Esophagus muscularis mucosa (tissue), 4 donors: ENCODE measurements around the gene VPS26C. TPM values are rescaled to one million over a fixed set of nuclear protein-coding genes. Genes with fewer than 3 reads are reported as not detected.

Source experiments
- DNase-seq: peaks from one replicate; pipeline ENCODE4 v3.0.0-alpha.2; 2017; ENCODE audit errors: extremely low spot score
- H3K27ac ChIP-seq, 4 donors: fragments of 200-600 bp; sonication (generic); replicated peaks in 1 of 4; 1 replicate in 3 of 4; 2 replicates in 1 of 4; pipeline ENCODE4 v1.5.1; 2016 to 2019; ENCODE audit warnings: mild to moderate bottlenecking in 1 of 4
- H3K27me3 ChIP-seq, 4 donors: fragments of 200-600 bp; sonication (generic); one replicate each; pipeline versions ENCODE4 v1.5.1 to v1.6.0; 2016 to 2019
- H3K36me3 ChIP-seq, 4 donors: fragments of 200-600 bp; sonication (generic); one replicate each; pipeline ENCODE4 v1.5.1; 2016 to 2019
- H3K4me1 ChIP-seq, 4 donors: fragments of 200-600 bp; sonication (generic); one replicate each; pipeline ENCODE4 v1.5.1; 2016 to 2019
- H3K4me3 ChIP-seq, 4 donors: fragments of 200-600 bp; sonication (generic); 1 replicate in 2 of 4; 2 replicates in 2 of 4; pipeline ENCODE4 v1.5.1; 2016 to 2019; ENCODE audit warnings: mild to moderate bottlenecking in 4 of 4, moderate library complexity in 1 of 4
- H3K9me3 ChIP-seq, 4 donors: fragments of 200-600 bp; sonication (generic); 1 replicate in 3 of 4; 2 replicates in 1 of 4; pipeline ENCODE4 v1.5.1; 2016 to 2019
- EP300 ChIP-seq: sonication (generic); formaldehyde crosslinking; IDR thresholded peaks from one replicate; pipeline ENCODE4 v1.6.1; 2017; ENCODE audit warnings: antibody characterized with exemption
- POLR2A ChIP-seq: fragments of 450-650 bp; IDR thresholded peaks from one replicate; pipeline ENCODE4 v1.6.1; 2017; ENCODE audit warnings: antibody characterized with exemption, moderate library complexity, mild to moderate bottlenecking, low read depth
- POLR2AphosphoS5 ChIP-seq, 2 donors: sonication (generic); formaldehyde crosslinking; IDR thresholded peaks; one replicate each; pipeline ENCODE4 v1.6.1; 2017; ENCODE audit warnings: antibody characterized with exemption in 2 of 2
- WGBS: methylation state at CpG from one replicate; pipeline ENCODE4 v1.1.5; 2018; 5-methylcytosine and 5-hydroxymethylcytosine counted together
- intact Hi-C: fragments of 100-400 bp; cut with DNase I; formaldehyde crosslinking; loops from one replicate; pipeline ENCODE4 v1.15.1; 2023
- total RNA-seq, 4 donors: library from RNA; depleted of rRNA; stranded (reverse); fragments of >200 nt; gene quantifications; one replicate each; pipeline versions ENCODE4 v1.1.0 to v1.2.1, GENCODE V29; 2016
- TF ChIP-seq, protein P1 (sequence below), 3 experiments: fragments of 200-600 bp in 2 of 3; fragments of 450-650 bp in 1 of 3; sonication (generic) in 2 of 3; IDR thresholded peaks; one replicate each; pipeline ENCODE4 v1.5.1; 2017 to 2019; ENCODE audit warnings: antibody characterized with exemption in 3 of 3, mild to moderate bottlenecking in 2 of 3, moderate library complexity in 1 of 3

VPS26C gene
- total RNA-seq, 4 donors from 2014 or later: 56.5 to 71.3 (median 59.7) TPM

DNA sequence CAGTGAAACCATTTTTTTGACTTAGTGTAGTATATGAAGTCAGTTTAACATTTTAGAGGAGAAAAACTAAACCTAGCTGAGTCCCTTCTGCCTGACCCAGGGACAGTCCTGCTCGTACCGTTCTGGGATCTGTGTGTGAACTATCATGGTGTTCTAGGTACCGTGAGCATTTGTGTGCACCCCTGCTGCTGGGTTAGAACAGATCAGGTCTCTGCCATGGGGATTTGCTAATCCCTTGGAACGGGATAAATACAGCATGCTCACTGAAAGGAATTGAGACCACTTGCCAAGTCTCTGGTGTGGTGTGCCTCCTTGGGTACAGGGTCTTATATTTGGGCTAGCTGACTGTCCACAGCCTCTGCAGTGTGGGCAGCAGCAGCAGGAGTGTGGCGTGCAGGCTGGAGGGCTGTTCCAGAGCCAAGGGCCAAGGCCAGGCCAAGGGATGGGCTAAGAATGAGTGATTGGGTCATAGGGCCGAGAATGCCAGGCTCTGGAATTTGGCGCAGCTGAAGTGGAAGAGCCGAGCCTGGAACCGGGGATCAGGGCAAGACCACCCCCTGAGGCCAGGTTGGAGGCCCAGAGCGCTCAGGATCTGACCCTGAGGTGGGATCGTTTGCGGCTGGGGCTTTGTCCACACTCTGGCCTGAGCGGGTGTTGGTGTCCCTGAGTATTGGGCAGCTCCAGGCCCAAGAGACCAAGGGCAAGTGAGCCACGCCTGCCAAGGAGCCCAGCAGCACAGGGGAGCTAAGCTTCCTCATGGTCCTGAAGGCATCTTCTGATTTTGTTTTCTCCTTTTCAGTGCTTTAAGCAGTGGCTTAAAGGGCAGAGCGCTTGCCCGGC, 66.3 kb downstream of the VPS26C start:
- WGBS: 94% methylated on average over 9 of the region's 16 CpGs
- Histone ChIP-seq H3K27ac (no peak overlapping the region), H3K4me1 (no peaks in the 10 kb centered on the region), H3K4me3 (no peak overlapping the region), H3K27me3 (no peaks in the 10 kb centered on the region), H3K9me3 (no peaks in the 10 kb centered on the region), H3K36me3 (peaks cover 21 to 74% (median 58%) of the 10 kb centered on the region in 4 donors)
- intact Hi-C loops: no loop called here
- TF ChIP-seq EP300 (no peak), POLR2A (no peak), POLR2AphosphoS5 (IDR thresholded peaks at IDR 0.05) (no peak)
- TF ChIP-seq, protein P1, sequence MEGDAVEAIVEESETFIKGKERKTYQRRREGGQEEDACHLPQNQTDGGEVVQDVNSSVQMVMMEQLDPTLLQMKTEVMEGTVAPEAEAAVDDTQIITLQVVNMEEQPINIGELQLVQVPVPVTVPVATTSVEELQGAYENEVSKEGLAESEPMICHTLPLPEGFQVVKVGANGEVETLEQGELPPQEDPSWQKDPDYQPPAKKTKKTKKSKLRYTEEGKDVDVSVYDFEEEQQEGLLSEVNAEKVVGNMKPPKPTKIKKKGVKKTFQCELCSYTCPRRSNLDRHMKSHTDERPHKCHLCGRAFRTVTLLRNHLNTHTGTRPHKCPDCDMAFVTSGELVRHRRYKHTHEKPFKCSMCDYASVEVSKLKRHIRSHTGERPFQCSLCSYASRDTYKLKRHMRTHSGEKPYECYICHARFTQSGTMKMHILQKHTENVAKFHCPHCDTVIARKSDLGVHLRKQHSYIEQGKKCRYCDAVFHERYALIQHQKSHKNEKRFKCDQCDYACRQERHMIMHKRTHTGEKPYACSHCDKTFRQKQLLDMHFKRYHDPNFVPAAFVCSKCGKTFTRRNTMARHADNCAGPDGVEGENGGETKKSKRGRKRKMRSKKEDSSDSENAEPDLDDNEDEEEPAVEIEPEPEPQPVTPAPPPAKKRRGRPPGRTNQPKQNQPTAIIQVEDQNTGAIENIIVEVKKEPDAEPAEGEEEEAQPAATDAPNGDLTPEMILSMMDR (IDR thresholded peaks at IDR 0.05): no peak
- peak; percentile 37 for DNase-seq

DNA sequence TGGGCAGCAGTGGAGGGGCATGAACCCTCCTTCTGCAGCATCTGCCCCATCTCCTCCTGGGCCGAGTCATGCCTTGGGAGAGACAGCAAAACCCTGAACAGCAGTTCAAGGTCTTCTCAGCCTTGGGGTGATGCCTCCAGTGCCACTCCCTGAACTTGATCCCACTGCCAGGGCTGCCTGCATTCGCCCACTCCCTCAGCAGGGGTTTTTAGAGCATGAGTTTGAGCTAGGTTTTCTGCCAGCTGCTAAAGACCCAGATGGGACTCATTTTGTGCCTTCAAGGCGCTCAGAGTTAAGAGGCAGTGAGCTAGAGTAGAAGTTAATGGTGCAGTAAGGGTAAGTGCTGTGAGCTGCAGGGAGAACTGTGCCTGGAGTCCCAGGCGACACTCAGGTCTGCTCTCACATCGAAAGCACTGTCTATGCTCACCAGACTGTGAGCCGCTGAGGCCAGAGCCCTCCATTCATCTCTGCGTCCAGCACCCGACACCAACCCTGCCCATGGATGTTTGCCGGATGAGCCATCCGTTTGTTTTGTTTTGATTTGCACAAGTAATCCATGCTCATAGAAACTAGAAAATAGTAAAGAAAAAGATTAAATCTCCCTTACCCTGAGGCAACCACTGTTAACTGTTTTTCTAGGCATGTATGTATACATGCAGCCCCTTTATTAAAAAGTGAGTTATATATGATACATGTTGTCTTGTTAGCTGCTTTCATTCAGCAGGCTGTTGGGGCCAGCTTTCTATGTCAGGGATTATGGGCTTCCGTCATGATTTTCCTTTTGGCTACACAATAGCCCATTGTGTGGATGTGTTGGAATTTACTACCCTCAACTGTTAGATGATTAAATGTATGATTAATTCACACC, 67.8 kb downstream of the VPS26C start:
- intact Hi-C loops: no loop called here
- DNase-seq: no peak
- H3K36me3 ChIP-seq: peaks cover 21 to 90% (median 64%) of the 10 kb centered on the region in 4 donors
- no peak overlapping the region for H3K27ac ChIP-seq
- no peaks in the 10 kb centered on the region for H3K27me3 ChIP-seq
- TF ChIP-seq POLR2AphosphoS5 (IDR thresholded peaks at IDR 0.05): no peak
- TF ChIP-seq, protein P1 (IDR thresholded peaks at IDR 0.05): no peak
- H3K4me1 ChIP-seq: no peaks in the 10 kb centered on the region
- H3K4me3 ChIP-seq: no peak overlapping the region
- H3K9me3 ChIP-seq: no peaks in the 10 kb centered on the region
- WGBS: 79% methylated on average over 11 of the region's 11 CpGs

DNA sequence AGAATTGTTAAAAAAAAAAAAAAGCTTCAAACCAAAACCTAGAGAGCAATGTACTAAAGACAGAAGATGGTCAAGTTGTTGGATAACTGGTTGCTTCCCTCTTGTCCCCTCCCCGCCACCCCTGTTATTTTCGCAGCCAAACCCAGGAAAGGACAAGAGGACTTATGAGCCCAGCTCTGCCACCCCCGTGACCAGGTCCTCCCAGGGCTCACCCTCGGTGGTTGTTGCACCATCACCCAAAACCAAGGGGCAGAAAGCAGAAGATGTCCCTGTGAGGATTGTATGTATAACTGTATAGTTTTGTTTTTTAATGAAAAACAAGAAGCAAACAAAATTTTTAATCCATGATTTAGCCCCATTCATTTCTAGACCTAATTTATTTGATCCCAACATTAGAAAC, 69.4 kb downstream of the VPS26C start:
- intact Hi-C loops: no loop called here
- Histone ChIP-seq H3K27ac (no peak overlapping the region), H3K9me3 (no peaks in the 10 kb centered on the region), H3K36me3 (peaks cover 21 to 100% (median 69%) of the 10 kb centered on the region in 4 donors), H3K4me3 (no peak overlapping the region), H3K27me3 (no peaks in the 10 kb centered on the region), H3K4me1 (no peaks in the 10 kb centered on the region)
- DNase-seq: peak; percentile 42
- WGBS: 80% methylated on average over 4 of the region's 4 CpGs
- TF ChIP-seq POLR2AphosphoS5 (IDR thresholded peaks at IDR 0.05) (no peak), EP300 (no peak), POLR2A (no peak)
- TF ChIP-seq, protein P1 (IDR thresholded peaks at IDR 0.05): no peak

DNA sequence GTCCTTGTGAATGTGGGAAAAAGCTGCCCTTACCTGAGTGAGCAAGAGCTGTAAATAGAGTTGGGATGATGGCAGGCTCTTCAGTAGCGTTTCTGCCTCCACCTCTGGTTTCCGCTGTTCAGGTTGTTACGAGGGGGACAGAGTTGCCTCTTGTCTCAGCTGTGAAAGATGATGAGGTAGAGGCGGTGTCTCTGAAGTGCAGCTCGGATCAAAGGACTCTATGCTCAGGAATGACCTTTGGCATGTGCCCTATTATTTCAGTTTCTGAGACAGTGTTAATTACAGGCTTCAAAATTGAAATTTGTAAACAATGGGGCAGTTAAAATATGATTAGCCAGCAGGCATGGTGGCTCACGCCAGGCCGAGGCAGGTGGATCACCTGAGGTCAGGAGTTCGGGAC, 70.3 kb downstream of the VPS26C start:
- intact Hi-C loops: no loop called here
- WGBS: 87% methylated on average over 8 of the region's 8 CpGs
- H3K4me1 ChIP-seq: no peaks in the 10 kb centered on the region
- H3K36me3 ChIP-seq: peaks cover 21 to 100% (median 65%) of the 10 kb centered on the region in 4 donors
- H3K27me3 ChIP-seq: no peaks in the 10 kb centered on the region
- no peak for TF ChIP-seq POLR2A
- no peak for TF ChIP-seq EP300
- no peak for TF ChIP-seq POLR2AphosphoS5 (IDR thresholded peaks at IDR 0.05)
- TF ChIP-seq, protein P1 (IDR thresholded peaks at IDR 0.05): no peak
- H3K4me3 ChIP-seq: no peak overlapping the region
- no peak overlapping the region for H3K27ac ChIP-seq
- no peak for DNase-seq
- H3K9me3 ChIP-seq: no peaks in the 10 kb centered on the region
